Heart left ventricle (tissue), 16 donors: ENCODE results near the gene INSR. TPM values are rescaled to one million over a fixed set of nuclear protein-coding genes. Genes with fewer than 3 reads are reported as not detected.

Source experiments
- ATAC-seq, 4 donors: fragments of 200-7000 bp; cut with Tn5 transposase; one replicate each; pipeline ENCODE4 v1.9.1; 2020 to 2022; ENCODE audit warnings: moderate library complexity in 4 of 4, mild to moderate bottlenecking in 3 of 4, moderate number of reproducible peaks in 1 of 4
- DNase-seq, 5 donors: peaks; one replicate each; pipeline ENCODE4 v3.0.0-alpha.2; 2020
- H3K27ac ChIP-seq, 12 donors: fragments of 200-600 bp; sonication (generic) in 4 of 12; one replicate each; pipeline versions ENCODE4 v1.5.0 to v1.8.0; 2016 to 2022; ENCODE audit warnings: mild to moderate bottlenecking in 2 of 12
- H3K27me3 ChIP-seq, 9 donors: fragments of 200-600 bp; sonication (generic) in 2 of 9; one replicate each; pipeline versions ENCODE4 v1.5.1 to v1.8.0; 2016 to 2022; ENCODE audit warnings: mild to moderate bottlenecking in 3 of 9
- H3K36me3 ChIP-seq, 9 donors: fragments of 200-600 bp; sonication (generic) in 2 of 9; one replicate each; pipeline versions ENCODE4 v1.5.0 to v1.8.0; 2018 to 2022; ENCODE audit warnings: mild to moderate bottlenecking in 2 of 9
- H3K4me1 ChIP-seq, 12 donors: fragments of 200-600 bp; sonication (generic) in 4 of 12; one replicate each; pipeline versions ENCODE4 v1.5.0 to v1.8.0; 2016 to 2022; ENCODE audit warnings: mild to moderate bottlenecking in 3 of 12
- H3K4me3 ChIP-seq, 12 donors: fragments of 200-600 bp; sonication (generic) in 4 of 12; one replicate each; pipeline versions ENCODE4 v1.5.0 to v1.8.0; 2017 to 2022; ENCODE audit warnings: mild to moderate bottlenecking in 9 of 12, moderate library complexity in 4 of 12
- H3K9me3 ChIP-seq, 12 donors: fragments of 200-600 bp; sonication (generic) in 4 of 12; one replicate each; pipeline versions ENCODE4 v1.5.0 to v1.8.0; 2016 to 2022; ENCODE audit warnings: mild to moderate bottlenecking in 1 of 12
- CTCF ChIP-seq, 12 donors: fragments of 200-600 bp; sonication (generic) in 4 of 12; IDR thresholded peaks; one replicate each; pipeline versions ENCODE4 v1.5.0 to v1.8.0; 2018 to 2022; ENCODE audit warnings: antibody characterized with exemption in 12 of 12, mild to moderate bottlenecking in 5 of 12
- POLR2A ChIP-seq, 2 donors: fragments of 450-650 bp; IDR thresholded peaks; one replicate each; pipeline ENCODE4 v1.6.1; 2017; ENCODE audit warnings: antibody characterized with exemption in 2 of 2, mild to moderate bottlenecking in 2 of 2, moderate library complexity in 2 of 2
- WGBS, 4 donors: extraction: QIAGEN DNeasy Blood & Tissue Kit in 2 of 4; methylation state at CpG; one replicate each; pipeline versions ENCODE4 v1.1.5 to v1.1.7; 2013 to 2018; 5-methylcytosine and 5-hydroxymethylcytosine counted together
- intact Hi-C, 10 donors: fragments of 100-400 bp; cut with DNase I; formaldehyde crosslinking; loops; one replicate each; pipeline versions ENCODE4 v1.11.1 to v1.14.2; 2022
- polyA plus RNA-seq, 2 donors: library from polyadenylated mRNA; stranded (reverse); fragments of 200-250 nt; gene quantifications; one replicate each; pipeline ENCODE4 v1.2.3, GENCODE V29; 2013
- total RNA-seq, 9 donors: library from RNA; depleted of rRNA in 2 of 9; stranded (reverse); fragments of >200 nt in 2 of 9; fragmentation: NEBNext Ultra II Directional in 3 of 9; extraction: Animal tissue kit (Norgen Biotek cat#: 25700) in 3 of 9; gene quantifications; one replicate each; pipeline versions ENCODE4 v1.1.0 to v1.2.4, GENCODE V29; 2016 to 2023
- donor health status: ischemic (EF 13 %, LVEDD 7.1; RV severe dilation, severe dysfunction).
- donor health status: healthy with polysubstance abuse.
- donor health status: DM: no; HTN: yes; CAD: no.
- donor health status: DM: no; HTN: no; CAD: no.
- donor health status: ischemic (EF 25% LVEDD 6.9; RV normal size, moderate dysfunction).
- donor health status: ischemic (EF 25% LVEDD 5.7; RV mildly dilated, moderate dysfunction).
- donor health status: healthy.
- donor health status: DM: yes; HTN: yes; CAD: no.
- donor health status: ischemic (EF 35%, LVEDD 5.7; RV mildly dilated, moderate dysfunction).
- donor health status: nonischemic (EF 11% LVEDD 7.7; RV severe dilation, severe dysfunction).
- donor health status: DM: yes; HTN: yes; CAD: no.
- donor health status: PGD.
- donor health status: ischemic (EF 29% LVEDD 5.4; RV normal size, mild dysfunction).
- donor health status: nonischemic (EF 23%, LVEDD 6.1; RV moderate dilation, normal function).

The INSR gene
- total and polyA plus RNA-seq, 11 donors = 28.7 to 221 (median 98.8) TPM

DNA sequence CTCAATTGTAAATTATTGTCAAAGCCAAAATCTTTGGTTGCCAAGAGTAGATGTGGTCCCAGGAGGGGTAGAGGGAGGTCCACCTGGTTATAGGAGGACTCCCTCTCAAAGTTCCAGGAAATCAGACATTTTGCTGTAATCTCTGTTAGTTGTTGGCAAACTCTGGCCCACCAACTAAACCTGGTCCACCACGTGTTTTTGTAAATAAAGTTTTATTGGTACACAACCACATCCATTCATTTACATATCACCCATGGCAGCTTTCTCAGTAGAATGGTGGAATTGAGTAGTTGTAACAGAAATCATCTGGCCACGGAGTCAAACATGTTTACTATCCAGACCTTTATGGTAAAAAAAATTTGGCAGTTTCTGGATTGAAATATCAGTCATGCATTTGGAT, 154.1 kb downstream of the INSR start:
- Histone ChIP-seq H3K36me3 (peaks cover 0 to 77% (median 53%) of the 10 kb centered on the region in 9 donors), H3K9me3 (peaks cover 0 to 5% (median 0%) of the 10 kb centered on the region in 12 donors), H3K27ac (no peak overlapping the region), H3K27me3 (no peaks in the 10 kb centered on the region), H3K4me3 (no peak overlapping the region), H3K4me1 (peaks cover 0 to 6% (median 0%) of the 10 kb centered on the region in 12 donors)
- 93 to 100% (median 95%) methylated on average over 2 of the region's 2 CpGs for WGBS, 4 donors
- DNase-seq = no peak
- intact Hi-C loops = loop anchor here in 1 of 10 donors (10.0 kb wide), 1 partner anchor 155 kb away; the partner anchor contains the start of gene INSR
- TF ChIP-seq CTCF (IDR thresholded peaks at IDR 0.05) = no peak
- no peak for TF ChIP-seq POLR2A (IDR thresholded peaks at IDR 0.05)
- no peak for ATAC-seq

GRCh38 chr19:7139095-7139494, 155.1 kb downstream of the INSR start:
- WGBS, 4 donors = 93 to 100% (median 100%) methylated on average over 1 of the region's 1 CpG
- intact Hi-C loops = no loop called here
- DNase-seq = no peak
- H3K9me3 ChIP-seq = peaks cover 0 to 5% (median 0%) of the 10 kb centered on the region in 12 donors
- H3K27me3 ChIP-seq = no peaks in the 10 kb centered on the region
- peaks cover 0 to 16% (median 4%) of the 10 kb centered on the region in 12 donors for H3K4me1 ChIP-seq
- no peak overlapping the region for H3K4me3 ChIP-seq
- H3K36me3 ChIP-seq = peaks cover 0 to 84% (median 53%) of the 10 kb centered on the region in 9 donors
- no peak for ATAC-seq
- TF ChIP-seq POLR2A (IDR thresholded peaks at IDR 0.05) = no peak
- no peak for TF ChIP-seq CTCF (IDR thresholded peaks at IDR 0.05)
- H3K27ac ChIP-seq = no peak overlapping the region

GRCh38 chr19:7138402-7138801, 155.8 kb downstream of the INSR start:
- TF ChIP-seq CTCF (IDR thresholded peaks at IDR 0.05) (no peak), POLR2A (IDR thresholded peaks at IDR 0.05) (no peak)
- 96 to 100% (median 99%) methylated on average over 1 of the region's 1 CpG for whole genome bisulfite sequencing, 4 donors
- intact Hi-C loops = no loop called here
- Histone ChIP-seq H3K27me3 (no peaks in the 10 kb centered on the region), H3K36me3 (peaks cover 0 to 84% (median 53%) of the 10 kb centered on the region in 9 donors), H3K4me3 (no peak overlapping the region), H3K27ac (no peak overlapping the region), H3K9me3 (peaks cover 0 to 5% (median 0%) of the 10 kb centered on the region in 12 donors), H3K4me1 (peaks cover 0 to 17% (median 4%) of the 10 kb centered on the region in 12 donors)
- DNase-seq (no peak), ATAC-seq (no peak)

GRCh38 chr19:7137120-7137519, 157.1 kb downstream of the INSR start:
- intact Hi-C loops = no loop called here

More at GRCh38 chr19:7137120-7137519, 157.1 kb downstream of the INSR start:
- H3K27me3 ChIP-seq = no peaks in the 10 kb centered on the region
- DNase-seq = no peak
- ATAC-seq = no peak
- H3K9me3 ChIP-seq = peaks cover 0 to 5% (median 0%) of the 10 kb centered on the region in 12 donors
- no peak overlapping the region for H3K4me3 ChIP-seq
- H3K4me1 ChIP-seq = peaks cover 0 to 17% (median 4%) of the 10 kb centered on the region in 12 donors
- WGBS, 4 donors = 34 to 86% (median 55%) methylated on average over 1 to 2 of the region's 2 CpGs
- H3K27ac ChIP-seq = no peak overlapping the region
- TF ChIP-seq POLR2A (IDR thresholded peaks at IDR 0.05) (no peak), CTCF (IDR thresholded peaks at IDR 0.05) (no peak)
- H3K36me3 ChIP-seq = peaks cover 0 to 83% (median 43%) of the 10 kb centered on the region in 9 donors
